ENCODE measurements around the gene DNAJB4. TPM values are rescaled to one million over a fixed set of nuclear protein-coding genes. Genes with fewer than 3 reads are reported as not detected.

Gene DNAJB4
- total and polyA plus RNA-seq, 3 donors from 2014 or later, result 21.1 to 33.4 (median 24.7) TPM

DNA sequence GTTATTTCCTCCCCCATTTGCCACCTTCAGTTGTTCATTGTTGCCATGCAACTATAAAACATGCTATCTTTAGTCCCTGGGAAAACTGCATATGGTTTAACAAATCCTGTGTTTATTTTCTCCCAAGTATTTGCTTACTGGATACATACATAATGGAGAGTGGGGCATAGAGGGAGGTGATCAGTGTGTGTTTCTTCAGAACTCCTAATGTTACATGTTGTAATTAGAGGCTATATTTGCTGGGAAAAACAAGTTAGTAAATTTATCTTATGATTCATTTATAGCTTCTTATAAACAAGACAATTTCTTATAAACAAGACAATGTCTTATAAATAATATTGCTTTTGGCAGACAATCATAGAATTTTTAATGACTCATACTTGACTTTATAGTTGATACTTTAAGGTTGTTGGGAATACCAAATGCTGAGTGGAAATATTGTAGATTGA lies 33.8 kb downstream of the DNAJB4 start:
- intact Hi-C loops (cut with DNase I; ENCODE audit: low total_unique reads), result no loop called here
- no peaks in the 10 kb centered on the region for H3K36me3 ChIP-seq (ENCODE audit: low read depth, missing control alignments)
- H3K9me3 ChIP-seq, result no peaks in the 10 kb centered on the region
- no peak for TF ChIP-seq POLR2A (IDR thresholded peaks at IDR 0.05)
- TF ChIP-seq, protein P1, sequence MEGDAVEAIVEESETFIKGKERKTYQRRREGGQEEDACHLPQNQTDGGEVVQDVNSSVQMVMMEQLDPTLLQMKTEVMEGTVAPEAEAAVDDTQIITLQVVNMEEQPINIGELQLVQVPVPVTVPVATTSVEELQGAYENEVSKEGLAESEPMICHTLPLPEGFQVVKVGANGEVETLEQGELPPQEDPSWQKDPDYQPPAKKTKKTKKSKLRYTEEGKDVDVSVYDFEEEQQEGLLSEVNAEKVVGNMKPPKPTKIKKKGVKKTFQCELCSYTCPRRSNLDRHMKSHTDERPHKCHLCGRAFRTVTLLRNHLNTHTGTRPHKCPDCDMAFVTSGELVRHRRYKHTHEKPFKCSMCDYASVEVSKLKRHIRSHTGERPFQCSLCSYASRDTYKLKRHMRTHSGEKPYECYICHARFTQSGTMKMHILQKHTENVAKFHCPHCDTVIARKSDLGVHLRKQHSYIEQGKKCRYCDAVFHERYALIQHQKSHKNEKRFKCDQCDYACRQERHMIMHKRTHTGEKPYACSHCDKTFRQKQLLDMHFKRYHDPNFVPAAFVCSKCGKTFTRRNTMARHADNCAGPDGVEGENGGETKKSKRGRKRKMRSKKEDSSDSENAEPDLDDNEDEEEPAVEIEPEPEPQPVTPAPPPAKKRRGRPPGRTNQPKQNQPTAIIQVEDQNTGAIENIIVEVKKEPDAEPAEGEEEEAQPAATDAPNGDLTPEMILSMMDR (IDR thresholded peaks at IDR 0.05), result no peak
- no peaks in the 10 kb centered on the region for H3K27me3 ChIP-seq
- no peak for DNase-seq
- H3K4me3 ChIP-seq, result no peak overlapping the region
- no peak overlapping the region for H3K27ac ChIP-seq
- H3K4me1 ChIP-seq, result no peaks in the 10 kb centered on the region

DNA sequence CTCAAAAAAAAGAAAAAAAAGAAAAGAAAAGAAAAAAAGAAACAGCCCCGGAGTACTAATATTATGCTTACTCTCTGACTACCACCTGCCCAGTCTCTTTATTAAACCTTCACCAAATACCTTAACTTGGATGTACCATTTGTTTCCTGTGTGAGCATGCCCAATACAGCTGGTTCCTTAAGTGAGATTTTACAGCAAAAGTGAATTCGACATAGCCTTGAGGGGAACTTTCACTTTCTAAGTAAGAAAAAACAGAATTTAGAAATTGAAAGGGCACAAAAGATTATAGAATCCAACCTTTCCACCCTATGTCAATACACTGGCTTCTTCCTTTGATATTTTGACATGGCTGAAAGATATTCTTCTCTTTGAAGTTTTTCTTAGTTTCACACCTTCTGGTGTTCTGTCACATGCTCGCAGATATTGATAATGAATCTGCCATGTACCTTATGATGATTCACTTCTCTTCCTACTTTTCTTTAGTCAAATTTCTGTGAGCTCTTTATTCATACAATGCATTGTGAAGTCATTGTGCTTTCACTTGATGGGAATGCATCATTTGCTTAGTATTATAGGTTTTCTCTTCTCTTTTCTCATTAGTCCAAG lies 35.8 kb downstream of the DNAJB4 start:
- no peaks in the 10 kb centered on the region for H3K9me3 ChIP-seq
- 79 to 84% methylated on average over 3 of the region's 3 CpGs for WGBS, 2 donors
- no peak for DNase-seq
- no peak overlapping the region for H3K4me3 ChIP-seq
- intact Hi-C loops (cut with DNase I; ENCODE audit: low total_unique reads), result no loop called here
- no peaks in the 10 kb centered on the region for H3K4me1 ChIP-seq
- no peaks in the 10 kb centered on the region for H3K27me3 ChIP-seq
- no peak overlapping the region for H3K27ac ChIP-seq
- H3K36me3 ChIP-seq (ENCODE audit: low read depth, missing control alignments), result no peaks in the 10 kb centered on the region
- TF ChIP-seq POLR2A (IDR thresholded peaks at IDR 0.05), result no peak
- TF ChIP-seq, protein P1 (IDR thresholded peaks at IDR 0.05), result no peak

DNA sequence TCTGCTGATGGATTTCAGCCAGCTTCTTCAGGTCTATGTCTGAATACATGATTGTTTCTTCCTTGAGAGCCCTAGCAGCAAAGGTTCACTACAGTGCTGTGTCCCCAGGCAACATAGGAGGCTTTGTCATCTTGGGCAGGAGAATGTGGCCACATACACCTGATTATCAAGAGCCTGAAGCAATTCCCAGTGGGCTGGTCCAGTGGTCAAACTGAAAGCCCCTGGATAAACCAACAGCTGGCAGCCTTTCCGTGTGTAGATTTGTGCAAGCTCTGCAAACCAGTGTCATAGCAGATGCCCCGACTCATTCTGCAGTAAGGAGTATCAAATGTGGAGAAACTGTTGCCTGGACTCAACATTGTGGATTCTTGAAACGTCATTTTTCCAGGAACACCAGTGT lies 38.7 kb downstream of the DNAJB4 start:
- no peak for DNase-seq
- WGBS, 2 donors, result 43 to 66% methylated on average over 3 of the region's 3 CpGs
- no peak overlapping the region for H3K4me3 ChIP-seq
- no peak overlapping the region for H3K27ac ChIP-seq
- no peaks in the 10 kb centered on the region for H3K9me3 ChIP-seq
- TF ChIP-seq, protein P1 (IDR thresholded peaks at IDR 0.05), result no peak
- no peak for TF ChIP-seq POLR2A (IDR thresholded peaks at IDR 0.05)
- no peaks in the 10 kb centered on the region for H3K27me3 ChIP-seq
- H3K36me3 ChIP-seq (ENCODE audit: low read depth, missing control alignments), result no peaks in the 10 kb centered on the region
- intact Hi-C loops (cut with DNase I; ENCODE audit: low total_unique reads), result no loop called here
- H3K4me1 ChIP-seq, result no peaks in the 10 kb centered on the region

DNA sequence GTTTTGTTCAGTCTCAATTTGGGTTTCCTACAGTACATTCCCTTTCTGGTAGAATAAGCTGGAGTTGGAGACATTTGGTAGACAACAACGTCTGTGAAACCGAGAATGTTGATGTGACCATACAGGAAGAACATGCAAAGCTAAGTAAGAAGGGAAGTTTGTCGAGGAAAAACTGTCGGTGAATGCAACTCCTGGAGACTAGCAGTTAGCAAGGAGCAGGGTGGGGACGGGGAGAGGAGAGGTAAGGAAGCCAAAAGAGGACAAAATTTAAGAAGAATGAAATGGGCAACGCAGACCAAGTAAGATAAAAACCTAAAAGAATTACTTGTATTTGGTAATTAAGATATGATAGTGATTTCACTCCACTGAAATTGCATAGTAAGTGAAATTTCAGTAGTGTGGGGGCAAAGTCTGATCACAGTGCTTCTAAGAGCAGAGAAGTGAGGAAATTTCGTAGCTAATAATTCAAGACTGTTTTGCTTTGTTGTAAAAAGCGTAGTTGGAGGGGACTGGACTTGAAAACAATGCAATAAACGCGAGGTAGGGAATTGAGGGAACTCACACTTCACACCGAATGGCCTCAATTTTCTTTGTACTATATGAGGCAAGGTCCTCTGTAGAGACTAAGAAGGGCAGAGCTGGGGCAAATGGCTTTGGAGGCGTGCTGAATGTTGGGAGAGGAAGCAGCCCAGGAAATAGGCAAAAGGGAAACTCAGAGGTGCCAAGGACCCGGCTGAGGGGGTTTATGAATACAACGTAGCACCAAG lies 40.2 kb downstream of the DNAJB4 start:
- DNase-seq, result peak; percentile 24
- Histone ChIP-seq H3K27me3 (no peaks in the 10 kb centered on the region), H3K4me3 (peak overlapping the region; percentile 61 to 71), H3K27ac (peak overlapping the region in 1 of 2 donors; percentile 68), H3K9me3 (no peaks in the 10 kb centered on the region), H3K4me1 (no peaks in the 10 kb centered on the region), H3K36me3 (ENCODE audit: low read depth, missing control alignments) (no peaks in the 10 kb centered on the region)
- 45 to 47% methylated on average over 14 of the region's 14 CpGs for WGBS, 2 donors
- TF ChIP-seq POLR2A (IDR thresholded peaks at IDR 0.05), result no peak
- TF ChIP-seq, protein P1 (IDR thresholded peaks at IDR 0.05), result no peak
- intact Hi-C loops (cut with DNase I; ENCODE audit: low total_unique reads), result no loop called here

Measured in testis (tissue), 3 donors.